Stomach (tissue), 9 donors: ENCODE measurements around the gene LIN7C. TPM values are rescaled to one million over a fixed set of nuclear protein-coding genes. Genes with fewer than 3 reads are reported as not detected.

Experiments used
- DNase-seq, 2 donors: peaks; one replicate each; pipeline versions ENCODE4 v3.0.0 to v3.0.0-alpha.2; 2013 to 2019
- H3K27ac ChIP-seq, 5 donors: fragments of 200-600 bp in 4 of 5; sonication (generic) in 4 of 5; one replicate each; pipeline ENCODE4 v1.5.1; 2013 to 2019; ENCODE audit warnings: mild to moderate bottlenecking in 1 of 5, moderate library complexity in 1 of 5
- H3K27me3 ChIP-seq, 3 donors: fragments of 200-600 bp; sonication (generic); one replicate each; pipeline ENCODE4 v1.5.1; 2017 to 2019; ENCODE audit warnings: mixed run types in 1 of 3
- H3K36me3 ChIP-seq, 4 donors: fragments of 200-600 bp; sonication (generic); 1 replicate in 3 of 4; 2 replicates in 1 of 4; pipeline ENCODE4 v1.5.1; 2016 to 2019
- H3K4me1 ChIP-seq, 4 donors: fragments of 200-600 bp; sonication (generic); one replicate each; pipeline ENCODE4 v1.5.1; 2016 to 2019
- H3K4me3 ChIP-seq, 4 donors: fragments of 200-600 bp; sonication (generic) in 3 of 4; one replicate each; pipeline ENCODE4 v1.5.1; 2016 to 2019; ENCODE audit warnings: mild to moderate bottlenecking in 1 of 4
- H3K9me3 ChIP-seq, 4 donors: fragments of 200-600 bp; sonication (generic); one replicate each; pipeline ENCODE4 v1.5.1; 2016 to 2019
- CTCF ChIP-seq, 7 experiments: fragments of 450-650 bp in 4 of 7; fragments of 200-600 bp in 3 of 7; sonication (generic) in 3 of 7; IDR thresholded peaks; one replicate each; pipeline ENCODE4 v1.5.1; 2016 to 2019; ENCODE audit warnings: antibody characterized with exemption in 7 of 7, control low read depth in 2 of 7, mild to moderate bottlenecking in 1 of 7
- EP300 ChIP-seq: sonication (generic); formaldehyde crosslinking; IDR thresholded peaks from one replicate; pipeline ENCODE4 v1.6.1; 2017; ENCODE audit warnings: antibody characterized with exemption
- POLR2A ChIP-seq, 4 donors: fragments of 450-650 bp; IDR thresholded peaks; one replicate each; pipeline ENCODE4 v1.6.1; 2016; ENCODE audit warnings: antibody characterized with exemption in 4 of 4, control low read depth in 2 of 4, mild to moderate bottlenecking in 1 of 4, moderate library complexity in 1 of 4
- POLR2AphosphoS5 ChIP-seq, 3 donors: sonication (generic); formaldehyde crosslinking; IDR thresholded peaks; one replicate each; pipeline ENCODE4 v1.6.1; 2016; ENCODE audit warnings: antibody characterized with exemption in 3 of 3
- WGBS, 5 donors: extraction: QIAGEN DNeasy Blood & Tissue Kit in 3 of 5; methylation state at CpG; one replicate each; pipeline versions ENCODE4 v1.1.5 to v1.1.7; 2013 to 2018; 5-methylcytosine and 5-hydroxymethylcytosine counted together
- intact Hi-C: fragments of 100-400 bp; cut with DNase I; formaldehyde crosslinking; loops from one replicate; pipeline ENCODE4 v1.15.1; 2023; ENCODE audit warnings: low total_unique reads
- polyA plus RNA-seq, 3 donors: library from polyadenylated mRNA; stranded (reverse); fragments of 200-250 nt; gene quantifications; one replicate each; pipeline ENCODE4 v1.2.3, GENCODE V29; 2013
- total RNA-seq, 5 donors: library from RNA; depleted of rRNA; stranded (reverse); fragments of >200 nt; gene quantifications; one replicate each; pipeline versions ENCODE4 v1.1.0 to v1.2.3, GENCODE V29; 2014 to 2016
- donor health status: healthy with polysubstance abuse.
- donor health status: Bipolar disorder and iron deficiency.
- donor health status: healthy.

LIN7C gene
- total and polyA plus RNA-seq, 8 donors = 7.2 to 106 (median 17.5) TPM

- intact Hi-C loops = no loop called here
- no peak overlapping the region for H3K4me3 ChIP-seq
- no peak for TF ChIP-seq CTCF (IDR thresholded peaks at IDR 0.05)
- TF ChIP-seq EP300 = no peak
- no peaks in the 10 kb centered on the region for H3K9me3 ChIP-seq
- no peak for DNase-seq
- WGBS, 5 donors = 81 to 97% (median 96%) methylated on average over 2 of the region's 2 CpGs
- H3K27me3 ChIP-seq = no peaks in the 10 kb centered on the region
- no peak overlapping the region for H3K27ac ChIP-seq
- no peaks in the 10 kb centered on the region for H3K4me1 ChIP-seq
- H3K36me3 ChIP-seq = peaks cover 0 to 24% (median 0%) of the 10 kb centered on the region in 4 donors
Observed at GRCh38 chr11:27541790-27542189, 35.2 kb upstream of the LIN7C start.

- intact Hi-C loops = no loop called here
- no peaks in the 10 kb centered on the region for H3K27me3 ChIP-seq
Observed at GRCh38 chr11:27540051-27540450, 33.5 kb upstream of the LIN7C start.

GRCh38 chr11:27535103-27535502 is 28.5 kb upstream of the LIN7C start:
- intact Hi-C loops = no loop called here
- Histone ChIP-seq H3K9me3 (no peaks in the 10 kb centered on the region), H3K4me1 (no peaks in the 10 kb centered on the region), H3K27me3 (no peaks in the 10 kb centered on the region), H3K36me3 (no peaks in the 10 kb centered on the region), H3K4me3 (no peak overlapping the region), H3K27ac (no peak overlapping the region)
- 93 to 97% (median 96%) methylated on average over 2 of the region's 2 CpGs for WGBS, 5 donors
- TF ChIP-seq CTCF (IDR thresholded peaks at IDR 0.05) (no peak), POLR2AphosphoS5 (IDR thresholded peaks at IDR 0.05) (no peak), POLR2A (IDR thresholded peaks at IDR 0.05) (no peak), EP300 (no peak)
- DNase-seq = no peak

More at GRCh38 chr11:27540051-27540450, 33.5 kb upstream of the LIN7C start:
- DNase-seq = no peak
- Histone ChIP-seq H3K9me3 (no peaks in the 10 kb centered on the region), H3K36me3 (peaks cover 0 to 24% (median 0%) of the 10 kb centered on the region in 4 donors), H3K4me3 (no peak overlapping the region), H3K4me1 (no peaks in the 10 kb centered on the region), H3K27ac (no peak overlapping the region)
- TF ChIP-seq EP300 = no peak

- intact Hi-C loops = no loop called here
- WGBS, 5 donors = 68 to 81% (median 76%) methylated on average over 4 of the region's 4 CpGs
- no peak for TF ChIP-seq POLR2AphosphoS5 (IDR thresholded peaks at IDR 0.05)
- TF ChIP-seq CTCF (IDR thresholded peaks at IDR 0.05) = no peak
- TF ChIP-seq EP300 = no peak
- TF ChIP-seq POLR2A (IDR thresholded peaks at IDR 0.05) = no peak
- no peak for DNase-seq
- Histone ChIP-seq H3K36me3 (no peaks in the 10 kb centered on the region), H3K4me1 (no peaks in the 10 kb centered on the region), H3K4me3 (no peak overlapping the region), H3K27me3 (no peaks in the 10 kb centered on the region), H3K27ac (no peak overlapping the region), H3K9me3 (no peaks in the 10 kb centered on the region)
Observed at GRCh38 chr11:27532652-27533325, 26.2 kb upstream of the LIN7C start.

GRCh38 chr11:27528712-27529111 is 22.1 kb upstream of the LIN7C start:
- DNase-seq = no peak
- intact Hi-C loops = no loop called here
- H3K27ac ChIP-seq = no peak overlapping the region
- no peaks in the 10 kb centered on the region for H3K9me3 ChIP-seq
- H3K4me1 ChIP-seq = no peaks in the 10 kb centered on the region
- no peaks in the 10 kb centered on the region for H3K36me3 ChIP-seq
- TF ChIP-seq POLR2A (IDR thresholded peaks at IDR 0.05) = no peak
- TF ChIP-seq CTCF (IDR thresholded peaks at IDR 0.05) = no peak
- no peak for TF ChIP-seq POLR2AphosphoS5 (IDR thresholded peaks at IDR 0.05)
- no peak for TF ChIP-seq EP300
- H3K4me3 ChIP-seq = no peak overlapping the region
- H3K27me3 ChIP-seq = no peaks in the 10 kb centered on the region
